AG08396 (cell line): ENCODE measurements around the gene OSBPL10.

ENCODE experiments used
- DNase-seq: peaks from one replicate; pipeline ENCODE4 v3.0.0; 2012; ENCODE audit warnings: low spot score, mixed read lengths

The OSBPL10 gene

DNA sequence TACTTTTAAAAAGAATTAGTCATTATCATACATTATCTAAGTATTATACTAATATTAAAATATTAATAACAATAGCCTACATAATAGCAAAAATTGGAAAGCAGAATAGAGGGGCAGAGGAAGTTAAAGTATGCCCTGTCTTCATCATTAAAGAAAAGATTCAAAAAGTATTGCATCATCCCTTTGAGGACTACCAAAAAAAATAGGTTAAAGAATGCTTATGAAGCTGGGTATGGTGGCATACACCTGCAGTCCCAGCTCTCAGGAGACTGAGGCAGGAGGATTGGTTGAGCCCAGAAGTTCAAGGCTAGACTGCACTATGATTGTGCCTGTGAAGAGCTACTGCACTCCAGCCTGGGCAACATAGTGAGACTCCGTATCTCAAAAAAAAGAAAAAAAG is 240.7 kb downstream of the OSBPL10 start:
- DNase-seq, result no peak

DNA sequence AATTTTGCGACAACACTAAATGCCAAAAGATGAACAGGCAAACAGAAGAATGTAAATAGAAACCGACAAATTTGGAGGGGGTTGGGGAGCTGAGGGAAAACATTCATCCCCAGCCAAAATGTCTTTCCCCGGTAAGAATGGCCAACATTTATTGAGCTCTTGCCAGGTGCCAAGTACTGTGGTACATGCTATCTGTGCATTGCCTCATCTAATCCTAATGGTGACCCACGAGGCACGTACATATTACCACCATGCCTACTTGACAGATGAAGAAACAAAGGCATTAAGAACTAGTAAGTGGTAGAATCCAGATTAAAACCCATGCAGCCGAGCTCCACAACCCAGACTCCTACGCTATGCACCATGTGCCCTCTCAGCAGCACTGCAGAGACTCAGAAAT is 242.7 kb downstream of the OSBPL10 start:
- DNase-seq, result no peak

DNA sequence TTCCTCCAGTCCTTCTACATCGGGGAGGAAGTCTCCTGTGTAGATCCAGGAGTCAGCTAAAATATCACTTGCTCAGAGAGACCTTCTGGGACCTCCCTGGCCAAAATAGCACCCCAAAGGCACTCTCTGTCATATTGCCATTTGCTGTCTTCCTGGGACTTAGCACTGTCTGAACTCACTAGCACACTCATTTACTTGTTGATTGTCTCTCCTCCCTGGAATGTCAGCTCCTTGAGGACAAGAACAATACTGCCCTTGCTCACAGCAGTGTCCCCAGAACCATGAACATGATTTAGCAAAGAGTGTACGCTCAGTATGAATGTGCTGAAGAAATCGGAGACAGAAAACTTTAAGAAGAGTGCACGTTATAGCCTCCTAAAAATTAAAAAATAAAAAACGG is 245.4 kb downstream of the OSBPL10 start:
- DNase-seq, result no peak

DNA sequence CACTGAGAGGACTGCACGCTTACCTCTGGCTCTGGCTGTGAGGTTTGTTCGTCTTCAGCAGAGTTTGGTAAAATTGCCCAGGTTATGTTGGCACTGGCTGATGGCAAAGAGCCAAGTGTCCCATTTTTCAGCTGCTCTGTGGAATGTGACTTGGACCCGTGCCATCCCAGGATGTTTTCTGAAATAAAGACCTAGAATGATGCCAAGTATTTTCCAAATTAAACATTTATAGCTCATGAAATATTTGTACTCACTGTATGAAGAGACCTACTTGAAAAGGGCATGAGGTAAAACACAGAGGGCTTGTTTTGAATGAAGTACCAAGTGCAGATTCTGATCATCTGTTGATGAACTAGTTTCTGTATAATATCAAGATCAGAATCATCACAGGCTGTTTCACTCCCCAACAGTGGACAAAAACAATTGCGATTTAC is 247.8 kb downstream of the OSBPL10 start:
- no peak for DNase-seq

DNA sequence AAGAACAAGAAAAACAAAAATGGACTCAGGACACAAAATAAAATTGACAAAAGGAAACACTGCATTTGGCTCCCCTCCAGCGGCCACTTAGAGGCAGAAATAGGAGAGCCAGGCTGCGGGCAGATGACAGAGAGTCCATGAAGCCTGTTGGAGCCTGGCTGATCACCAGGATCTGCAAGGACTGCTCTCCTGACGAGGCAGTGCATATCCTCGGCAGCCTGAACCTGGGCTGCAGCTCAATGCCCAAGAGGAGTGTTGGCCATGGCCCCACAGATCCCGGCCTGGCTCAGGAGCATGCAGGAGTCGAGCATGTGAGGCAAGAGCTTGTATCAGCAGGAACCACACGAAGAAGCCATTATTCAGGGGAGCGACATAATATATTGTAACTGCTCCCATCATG is 248.5 kb downstream of the OSBPL10 start:
- DNase-seq, result no peak

DNA sequence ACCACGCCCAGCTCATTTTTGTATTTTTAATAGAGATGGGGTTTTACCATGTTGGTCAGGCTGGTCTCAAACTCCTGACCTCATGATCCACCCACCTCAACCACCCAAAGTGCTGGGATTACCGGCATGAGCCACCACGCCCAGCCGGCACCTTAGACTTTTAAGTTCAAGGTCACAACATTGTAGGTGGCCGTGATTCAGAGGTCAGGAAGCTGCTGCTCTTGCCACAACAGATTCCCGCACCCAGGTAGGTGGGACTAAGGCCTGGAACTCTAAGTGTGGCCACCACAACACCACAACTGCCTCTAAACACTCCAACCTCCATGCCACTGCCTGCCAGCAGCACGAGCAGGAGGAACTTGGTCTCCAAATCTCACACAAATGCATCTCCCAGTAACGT is 251.5 kb downstream of the OSBPL10 start:
- DNase-seq, result no peak

DNA sequence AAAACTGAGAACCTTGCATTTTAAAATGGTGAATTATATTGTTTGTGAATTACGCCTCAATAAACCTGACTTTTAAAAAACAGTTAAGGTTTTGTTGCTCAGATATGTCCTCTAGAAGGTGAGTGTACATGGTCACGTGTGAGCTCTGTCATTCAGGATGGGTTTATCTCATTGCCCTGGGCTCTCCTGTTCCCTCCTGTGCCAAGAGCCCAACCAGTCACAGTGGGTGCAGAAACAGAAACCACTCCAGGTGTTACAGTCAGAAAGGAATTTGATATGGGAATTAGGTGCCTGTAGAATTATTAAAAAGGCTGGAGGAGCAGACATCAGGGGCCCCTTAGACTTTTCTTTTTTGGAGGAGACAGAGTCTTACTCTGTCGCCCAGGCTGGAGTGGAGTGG is 252.0 kb downstream of the OSBPL10 start:
- no peak for DNase-seq

DNA sequence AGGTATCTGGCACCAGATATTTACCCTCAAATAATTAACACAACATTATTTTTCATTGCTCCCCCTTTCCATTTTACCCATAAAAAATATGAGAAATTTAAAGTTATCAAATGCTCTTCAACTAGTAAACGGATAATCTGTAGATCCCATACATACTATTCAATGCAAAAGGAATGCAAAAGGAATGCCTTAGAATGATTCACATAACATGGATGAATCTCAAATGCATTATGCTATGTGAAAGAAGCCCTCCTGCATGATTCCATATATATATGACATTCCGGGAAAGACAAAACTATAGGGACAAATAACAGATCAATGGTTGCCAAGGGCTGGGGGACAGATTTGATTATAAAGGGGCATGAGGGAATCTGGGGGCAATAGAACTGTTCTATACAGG is 252.7 kb downstream of the OSBPL10 start:
- DNase-seq, result no peak

DNA sequence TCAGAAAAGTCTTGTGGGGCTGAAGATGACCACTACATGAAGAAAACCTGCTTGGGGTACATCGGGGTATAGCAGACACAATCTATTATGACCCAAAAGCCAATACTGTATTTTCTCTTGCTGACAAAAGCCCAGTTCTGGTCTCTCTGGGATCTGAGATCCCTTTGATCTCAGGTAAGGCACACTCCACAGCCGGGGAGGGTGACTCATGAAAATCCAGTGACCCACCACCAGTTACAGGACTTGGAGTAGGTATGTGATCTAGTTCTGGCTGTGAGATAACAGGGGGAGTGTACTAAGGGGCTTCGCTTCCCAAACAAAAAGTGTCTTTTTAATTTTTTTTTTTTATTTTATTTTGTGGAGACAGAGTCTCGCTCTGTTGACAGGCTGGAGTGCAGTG is 255.1 kb downstream of the OSBPL10 start:
- DNase-seq, result no peak

DNA sequence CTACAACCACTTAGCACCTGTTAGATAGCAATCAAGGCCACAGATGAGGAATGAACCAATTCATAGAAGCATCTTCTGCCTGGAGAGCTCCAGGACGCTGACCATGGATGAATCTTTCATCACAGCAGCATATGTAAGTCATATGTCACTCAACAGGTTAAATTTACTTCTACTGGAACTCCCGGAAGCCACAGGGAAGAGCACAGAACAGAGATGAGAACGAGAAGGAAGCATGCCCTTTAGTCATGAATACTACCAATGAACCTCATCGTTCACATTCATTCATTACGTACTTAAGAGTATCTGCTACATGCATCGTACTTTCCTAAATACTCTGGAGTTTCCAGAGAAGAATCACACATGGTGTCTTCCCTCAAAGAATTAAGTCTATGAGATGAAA is 255.5 kb downstream of the OSBPL10 start:
- DNase-seq, result no peak

DNA sequence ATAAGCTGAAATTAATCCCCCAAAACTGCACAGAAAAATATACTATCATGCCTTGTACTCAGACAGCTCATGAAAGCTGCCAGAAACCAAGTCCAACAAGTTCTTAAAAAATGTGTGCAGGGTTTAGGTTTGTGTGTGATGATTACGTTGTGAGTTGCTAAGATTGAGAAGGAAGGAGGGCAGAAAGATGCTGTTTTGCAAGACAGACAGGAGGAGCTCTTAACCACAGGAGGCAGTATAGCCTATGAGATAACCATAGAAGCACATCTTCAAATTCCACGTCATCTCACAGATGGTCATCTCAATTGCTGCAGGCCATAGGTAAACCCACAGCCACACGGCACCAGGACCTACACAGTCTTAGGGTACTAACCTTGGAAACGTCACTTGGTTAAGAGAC is 256.4 kb downstream of the OSBPL10 start:
- peak; percentile 14 for DNase-seq

DNA sequence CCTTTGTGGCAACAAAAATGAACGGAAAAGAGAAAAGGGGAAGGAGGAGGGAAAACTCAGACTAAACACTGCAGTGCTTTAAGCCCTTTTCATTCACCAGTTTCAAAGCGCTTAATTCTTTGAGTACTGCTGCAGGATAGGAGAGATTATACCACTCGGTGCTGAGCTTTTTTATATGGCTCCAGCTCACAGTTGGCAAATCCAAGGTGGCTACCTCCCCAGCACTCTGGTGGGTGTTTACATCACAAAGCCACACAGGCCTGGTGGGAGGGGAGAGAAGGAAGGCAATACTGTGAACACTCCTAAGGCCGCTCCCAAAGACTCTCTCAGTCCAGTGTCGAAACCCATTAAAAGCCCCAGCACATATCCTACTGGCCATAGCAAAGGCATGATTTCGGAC is 256.9 kb downstream of the OSBPL10 start:
- no peak for DNase-seq

DNA sequence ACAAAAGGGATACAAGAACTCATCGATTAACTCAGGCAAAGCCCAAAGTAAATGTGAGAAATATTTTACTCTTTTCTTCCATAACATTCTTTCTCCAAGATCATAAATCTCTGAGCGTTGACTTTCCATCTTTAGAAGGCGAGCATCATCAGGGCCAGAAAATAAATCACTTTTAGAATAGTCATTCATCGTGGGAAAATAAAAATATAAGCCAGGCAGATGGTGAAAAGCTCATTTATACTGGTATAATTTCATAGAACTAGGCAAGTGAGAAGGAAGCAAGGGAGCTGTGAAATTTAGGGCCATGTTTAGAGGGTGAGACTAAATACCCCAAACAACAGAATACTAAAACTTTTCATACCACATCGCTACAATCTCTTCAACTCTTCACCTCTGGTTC is 257.4 kb downstream of the OSBPL10 start:
- no peak for DNase-seq

DNA sequence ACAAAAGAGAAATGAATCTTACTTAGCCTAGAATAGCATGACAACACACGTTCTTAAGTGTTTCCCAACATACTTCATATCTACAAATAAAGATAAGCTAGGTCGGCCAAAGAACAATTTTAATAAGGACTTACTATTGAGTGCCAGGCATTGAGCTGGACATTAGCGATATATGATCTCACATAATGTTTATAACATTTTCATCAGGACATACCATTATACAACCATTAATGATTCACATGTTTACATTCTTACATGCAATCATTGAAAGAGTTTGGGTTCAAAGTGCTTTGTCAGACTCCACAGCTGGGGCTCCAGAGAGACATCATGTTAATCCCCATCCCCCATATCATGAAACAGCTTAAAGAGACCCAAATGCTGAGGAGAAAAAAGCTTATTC is 259.4 kb downstream of the OSBPL10 start:
- no peak for DNase-seq

DNA sequence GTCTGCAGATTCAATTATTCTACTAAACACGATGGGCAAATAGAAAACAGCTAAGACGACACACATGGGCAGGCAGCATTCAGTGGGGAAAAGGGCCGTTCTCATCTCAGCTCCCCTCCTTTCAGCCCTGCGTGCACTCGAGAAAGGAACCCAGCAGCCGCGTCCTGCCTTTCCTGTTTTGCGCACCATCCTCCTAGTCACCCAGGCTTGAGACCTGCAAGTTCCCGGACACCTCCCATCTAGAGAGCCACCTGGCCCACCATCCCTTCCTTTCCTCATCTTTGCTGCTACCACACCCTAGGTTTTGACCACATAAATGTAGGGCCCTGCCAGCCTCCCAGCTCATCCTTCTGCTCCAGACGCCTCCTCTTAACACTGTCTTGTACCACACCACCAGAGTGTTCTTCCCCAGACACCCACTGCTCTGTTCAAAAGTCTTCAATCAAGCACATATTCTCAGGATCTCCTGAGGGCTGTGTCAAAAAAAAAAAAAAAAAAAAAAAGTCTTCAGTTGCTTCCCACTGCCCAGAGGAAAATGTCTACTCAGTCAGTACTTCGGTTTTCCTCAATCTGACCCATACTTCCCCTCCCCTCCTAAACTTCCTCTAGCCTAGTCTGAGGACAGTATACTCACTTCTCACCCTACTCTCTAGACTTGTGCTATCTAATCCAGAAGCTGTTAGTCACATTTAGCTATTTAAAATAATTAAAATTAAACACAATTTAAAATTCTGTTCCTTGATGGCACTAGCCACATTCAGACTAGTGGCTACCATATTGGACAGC is 266.4 kb downstream of the OSBPL10 start:
- no peak for DNase-seq

DNA sequence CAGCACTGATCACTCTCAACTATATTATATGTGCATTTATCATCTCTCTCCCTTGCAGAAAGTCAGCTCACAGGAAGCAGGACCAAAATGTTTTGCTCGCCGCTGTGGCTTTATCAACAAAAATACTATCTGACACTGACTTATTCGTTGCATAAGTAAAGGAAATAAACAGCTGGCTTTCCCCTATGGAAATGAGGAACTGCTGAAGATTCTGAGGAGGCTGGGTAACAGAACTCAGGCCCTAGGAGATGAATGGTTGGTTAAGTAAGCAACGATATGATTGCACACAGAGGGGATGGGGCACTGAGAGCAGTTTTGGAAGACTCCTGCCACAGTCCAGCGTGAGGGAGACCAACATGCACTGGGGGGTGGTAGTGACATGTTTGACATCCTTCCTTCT is 267.2 kb downstream of the OSBPL10 start:
- DNase-seq, result no peak

DNA sequence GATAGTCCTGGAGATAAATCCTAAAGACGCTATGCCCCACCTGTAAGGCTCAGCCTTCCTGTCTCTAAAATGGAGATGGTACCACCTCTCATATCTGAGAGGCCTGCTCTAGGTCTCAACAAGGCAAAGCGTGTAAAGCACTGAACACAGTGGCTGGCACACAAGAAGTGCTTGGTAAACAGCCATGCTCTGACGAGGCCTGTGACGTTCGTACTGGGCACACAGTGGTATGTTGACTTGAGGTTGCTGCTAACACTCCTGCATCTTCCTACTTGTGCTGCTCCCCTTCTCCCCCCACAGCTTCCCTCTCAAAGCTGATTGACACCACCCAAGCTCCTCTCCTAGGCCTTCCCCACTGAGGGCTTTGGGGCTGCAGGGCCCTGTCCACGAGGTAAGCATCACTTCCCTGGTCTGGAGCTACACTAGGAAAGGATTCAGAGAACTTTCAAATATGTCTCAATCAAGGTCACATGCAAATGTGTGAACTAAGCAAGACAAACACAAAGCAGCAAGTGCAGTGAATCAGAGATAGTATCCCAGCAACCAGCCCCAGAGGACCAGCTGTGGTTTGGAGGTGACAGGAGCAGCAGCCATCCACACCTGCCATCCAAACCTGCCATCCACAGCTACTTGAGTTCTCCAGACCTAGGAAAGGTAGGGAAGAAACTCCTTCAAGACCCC is 270.8 kb downstream of the OSBPL10 start:
- no peak for DNase-seq

DNA sequence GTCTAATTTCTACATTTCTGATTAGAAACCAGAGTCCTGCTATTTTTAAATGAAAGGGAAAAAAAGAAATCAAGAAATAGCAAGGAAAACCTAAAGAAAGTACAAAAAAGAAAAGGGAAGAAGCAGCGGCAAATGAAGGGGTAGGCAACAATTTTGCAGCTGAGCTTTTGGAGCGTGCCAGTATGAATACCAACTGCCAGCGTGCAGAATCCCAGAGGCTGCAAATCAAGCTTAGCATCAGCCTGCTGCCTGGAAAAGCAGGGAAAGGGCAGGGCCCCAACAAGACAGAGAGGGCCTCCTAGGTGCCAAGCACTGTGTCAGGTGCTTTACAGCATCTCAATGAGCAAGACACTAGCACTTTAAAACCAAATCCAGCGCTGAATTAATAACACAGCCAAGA is 271.5 kb downstream of the OSBPL10 start:
- no peak for DNase-seq

DNA sequence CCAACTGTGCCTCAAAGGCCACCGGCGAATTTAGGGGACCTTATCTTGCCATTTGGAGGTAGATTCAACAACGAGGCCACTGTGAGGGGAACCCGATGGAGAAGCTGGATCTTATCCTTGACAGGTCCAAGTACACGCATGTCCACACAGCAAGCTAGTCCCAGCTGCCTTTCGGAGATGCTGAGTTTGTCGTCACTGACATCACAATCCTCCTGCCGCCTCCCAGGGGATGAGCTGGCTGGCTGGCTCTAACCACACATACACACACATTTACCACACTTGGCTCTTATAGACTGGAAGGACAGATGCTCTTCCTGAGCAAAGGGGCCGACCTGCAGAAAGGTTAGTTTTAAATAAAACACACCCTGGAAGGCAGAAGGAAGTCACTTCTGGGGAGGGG is 272.1 kb downstream of the OSBPL10 start:
- DNase-seq, result no peak

DNA sequence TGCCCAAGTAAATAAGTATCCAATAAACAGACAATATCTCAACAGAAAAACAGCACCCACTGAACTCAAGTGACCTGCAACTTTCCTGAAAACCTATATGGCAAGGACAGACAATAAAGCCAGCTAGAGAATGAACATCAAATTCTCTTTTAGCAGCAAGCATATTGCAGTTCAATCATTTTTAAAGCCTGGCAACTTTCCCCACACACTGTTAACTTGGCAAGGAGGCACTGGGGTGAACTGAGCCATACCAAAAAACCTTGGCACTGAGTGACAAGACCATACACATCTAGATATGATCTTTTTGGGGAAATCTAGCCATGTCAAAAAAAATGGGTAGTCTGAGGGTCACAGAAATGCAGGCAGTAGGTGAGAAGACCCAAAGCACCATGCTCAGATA is 273.8 kb downstream of the OSBPL10 start:
- DNase-seq, result no peak

DNA sequence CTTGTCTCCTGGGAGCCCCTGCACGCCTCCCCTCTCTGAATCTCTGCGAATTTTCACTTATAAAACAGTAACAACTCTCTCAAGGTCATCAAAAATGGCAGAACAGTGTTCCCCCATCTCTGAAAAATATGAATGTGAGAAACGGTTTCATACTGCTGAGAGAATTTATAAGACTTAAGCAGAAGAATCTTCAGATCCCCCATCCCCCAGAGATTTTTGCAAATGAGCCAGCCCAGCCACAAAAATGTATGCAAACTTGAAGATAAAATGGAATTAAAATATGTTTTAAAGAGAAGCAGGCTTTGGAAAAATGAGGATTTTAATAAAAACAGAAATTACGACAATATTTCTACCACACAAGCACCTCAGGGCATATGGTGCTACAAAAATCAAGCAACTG is 275.3 kb downstream of the OSBPL10 start:
- DNase-seq, result no peak

DNA sequence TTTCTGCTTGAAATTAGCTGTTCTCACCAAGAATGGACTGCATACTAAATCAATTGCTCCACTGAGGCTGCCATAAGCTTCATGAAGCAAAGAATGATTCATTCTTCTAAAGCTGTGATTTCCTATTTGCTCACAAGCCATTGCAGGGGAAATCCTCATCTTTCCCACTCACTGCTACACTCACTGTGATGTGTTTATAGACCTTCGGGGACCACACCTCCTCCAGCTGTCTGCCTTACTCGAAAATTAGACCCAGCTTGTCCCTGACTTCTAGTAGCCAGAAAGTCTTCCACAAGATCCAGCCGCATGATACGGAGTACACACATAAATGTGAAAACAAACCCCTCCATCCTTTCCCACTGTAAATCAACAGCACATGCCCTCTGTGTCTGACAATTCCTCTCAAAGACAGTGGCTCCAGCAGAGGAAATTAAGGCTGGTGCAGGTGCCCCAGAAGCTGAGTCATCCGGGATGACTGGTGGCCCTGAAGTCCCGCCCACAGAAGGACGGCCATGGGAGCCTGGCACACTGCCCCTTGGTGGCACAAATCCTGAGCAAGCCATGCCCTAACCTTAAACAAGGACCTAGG is 276.4 kb downstream of the OSBPL10 start:
- peak; percentile 43 for DNase-seq

DNA sequence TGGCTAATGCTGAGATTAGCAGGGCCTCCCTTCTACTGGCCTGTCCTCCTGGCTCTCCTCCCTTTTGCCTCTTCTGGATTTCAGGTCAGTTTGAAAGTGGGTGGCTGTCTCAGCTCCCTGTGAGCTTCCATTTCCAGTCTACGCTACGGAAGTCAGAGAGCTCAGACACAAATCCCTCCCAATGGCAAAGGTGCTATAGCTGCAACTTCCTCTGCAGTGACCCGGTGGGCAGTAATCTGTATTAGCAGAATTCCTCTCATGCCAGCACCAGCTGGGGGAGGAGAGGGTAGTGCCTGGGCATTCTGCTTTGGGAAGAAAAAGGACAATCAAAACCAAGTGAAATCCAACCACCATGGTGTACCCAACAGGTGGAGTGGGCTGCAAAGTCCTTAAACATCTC is 276.9 kb downstream of the OSBPL10 start:
- no peak for DNase-seq

DNA sequence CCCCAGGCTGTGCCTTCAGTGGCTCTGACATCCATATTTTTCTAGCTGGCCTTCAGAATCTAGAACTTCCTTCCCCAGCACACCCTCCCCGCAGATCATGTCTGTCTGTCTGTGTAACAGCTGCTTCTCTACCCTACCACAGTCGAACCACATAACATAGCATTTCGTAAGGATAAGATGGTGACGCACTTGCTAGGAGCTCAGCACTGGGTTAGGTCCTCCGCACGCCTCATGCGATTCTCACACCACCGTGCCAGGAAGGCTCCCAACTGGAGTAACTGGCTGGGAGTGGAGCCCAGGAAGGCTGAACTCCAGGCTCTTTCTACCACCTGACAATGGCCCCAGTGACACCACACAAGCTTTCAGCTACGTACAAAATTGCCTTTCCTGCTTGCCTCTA is 279.8 kb downstream of the OSBPL10 start:
- DNase-seq, result no peak
